Ectodermal cell (in vitro differentiated cells): ENCODE results near the gene PFDN4.

Experiments used
- H3K27ac ChIP-seq: 2 replicates; pipeline ENCODE4 v1.7.0; 2013; ENCODE audit warnings: mild to moderate bottlenecking, low read depth, low read length; ENCODE audit not compliant: insufficient read depth, poor library complexity, severe bottlenecking
- H3K27me3 ChIP-seq: 2 replicates; pipeline ENCODE4 v1.7.0; 2013; ENCODE audit warnings: mild to moderate bottlenecking, low read length; ENCODE audit not compliant: insufficient read depth, control insufficient read depth, poor library complexity, severe bottlenecking
- H3K36me3 ChIP-seq: one replicate; pipeline ENCODE4 v1.7.0; 2013; ENCODE audit warnings: low read length; ENCODE audit not compliant: control insufficient read depth, insufficient read depth
- H3K4me1 ChIP-seq: one replicate; pipeline ENCODE4 v1.7.0; 2013; ENCODE audit warnings: low read length; ENCODE audit not compliant: control insufficient read depth, insufficient read depth
- H3K4me3 ChIP-seq: 2 replicates; pipeline ENCODE4 v1.7.0; 2013; ENCODE audit warnings: low read depth, low read length, control low read depth; ENCODE audit not compliant: insufficient read depth
- H3K9me3 ChIP-seq: 2 replicates; pipeline ENCODE4 v1.7.0; 2013; ENCODE audit warnings: mild to moderate bottlenecking, low read length, moderate library complexity; ENCODE audit not compliant: control insufficient read depth
- WGBS, 2 experiments: methylation state at CpG; one replicate each; pipeline ENCODE4 v1.1.7; 2013; ENCODE audit warnings: missing lambda C conversion rate in 2 of 2; 5-methylcytosine and 5-hydroxymethylcytosine counted together

PFDN4 gene

GRCh38 chr20:54267483-54268003 lies 59.7 kb downstream of the PFDN4 start:
- peaks cover 12% of the 10 kb centered on the region for H3K4me1 ChIP-seq
- no peaks in the 10 kb centered on the region for H3K9me3 ChIP-seq
- WGBS, 2 experiments, result 41 to 46% methylated on average over 4 of the region's 4 CpGs
- peak overlapping the region; percentile 36 for H3K27ac ChIP-seq
- H3K27me3 ChIP-seq, result no peaks in the 10 kb centered on the region
- H3K36me3 ChIP-seq, result no peaks in the 10 kb centered on the region
- no peak overlapping the region for H3K4me3 ChIP-seq

- H3K9me3 ChIP-seq, result no peaks in the 10 kb centered on the region
- WGBS, 2 experiments, result 25 to 27% methylated on average over 2 of the region's 2 CpGs
- peaks cover 12% of the 10 kb centered on the region for H3K4me1 ChIP-seq
- H3K27me3 ChIP-seq, result no peaks in the 10 kb centered on the region
- no peak overlapping the region for H3K4me3 ChIP-seq
- no peak overlapping the region for H3K27ac ChIP-seq
- H3K36me3 ChIP-seq, result no peaks in the 10 kb centered on the region
Observed at GRCh38 chr20:54268941-54269340, 61.1 kb downstream of the PFDN4 start.
